ENCODE results near the gene ST8SIA4.

Gene ST8SIA4

DNA sequence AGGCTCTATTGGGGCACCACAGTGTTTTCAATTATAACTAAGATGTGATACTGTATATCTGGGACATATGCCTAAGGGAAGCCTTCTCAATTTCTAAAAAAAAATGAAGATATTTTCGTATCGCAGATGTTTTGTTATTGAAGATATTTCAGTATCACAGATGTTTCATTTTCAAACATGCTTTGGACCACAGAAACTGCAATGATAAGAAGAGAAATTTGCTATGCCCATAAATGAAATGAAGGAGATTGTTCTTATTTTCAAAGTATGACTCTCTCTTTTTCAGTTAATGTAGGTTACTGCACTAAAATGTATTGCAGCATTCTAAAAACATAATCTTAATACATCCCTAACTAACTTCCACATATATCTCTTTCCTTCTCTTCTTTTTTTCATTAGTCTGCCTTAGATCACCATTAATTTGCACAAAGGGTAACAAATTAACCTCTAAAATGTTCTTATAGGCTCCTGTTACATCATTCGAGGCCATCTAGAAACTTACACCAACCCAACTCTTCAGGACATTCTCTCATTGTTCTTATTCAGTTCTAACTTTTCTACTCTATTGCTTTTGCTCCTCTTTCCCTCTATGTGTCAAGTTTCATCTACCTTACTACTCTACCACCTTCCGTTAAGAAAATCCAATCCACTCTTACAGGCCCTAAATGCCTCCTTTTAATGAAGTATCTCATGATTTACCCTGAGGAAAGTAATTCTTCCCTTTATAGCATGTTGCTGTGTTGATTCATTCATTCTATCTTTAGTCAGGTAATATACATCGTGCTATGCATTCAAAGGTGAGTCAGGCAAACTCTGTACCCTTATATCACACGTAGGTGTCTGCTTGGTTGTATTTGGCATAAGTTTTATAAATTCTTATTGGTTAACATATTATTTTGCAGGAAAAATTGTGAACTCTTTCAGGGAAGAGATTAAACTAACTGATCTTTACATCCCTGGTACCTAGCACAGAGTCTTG is 70.5 kb downstream of the ST8SIA4 start:
- Histone ChIP-seq H3K4me1 (no peaks in the 10 kb centered on the region), H3K4me3 (no peak overlapping the region), H3K36me3 (replicated peaks) (no peaks in the 10 kb centered on the region), H3K27me3 (ENCODE audit: low read depth) (no peaks in the 10 kb centered on the region), H3K9me3 (no peaks in the 10 kb centered on the region)
- in situ Hi-C loops (cut with MboI; ENCODE audit: low sequenced_read_pairs): no loop called here
- DNase-seq (ENCODE audit: low spot score in 2 of 2): no peak

GRCh38 chr5:100828898-100829356 is 74.2 kb downstream of the ST8SIA4 start:
- Histone ChIP-seq H3K4me3 (no peak overlapping the region), H3K4me1 (peaks cover 4% of the 10 kb centered on the region), H3K9me3 (no peaks in the 10 kb centered on the region), H3K27me3 (ENCODE audit: low read depth) (no peaks in the 10 kb centered on the region), H3K36me3 (replicated peaks) (no peaks in the 10 kb centered on the region)
- in situ Hi-C loops (cut with MboI; ENCODE audit: low sequenced_read_pairs): no loop called here
- DNase-seq (ENCODE audit: low spot score in 2 of 2): no peak

DNA sequence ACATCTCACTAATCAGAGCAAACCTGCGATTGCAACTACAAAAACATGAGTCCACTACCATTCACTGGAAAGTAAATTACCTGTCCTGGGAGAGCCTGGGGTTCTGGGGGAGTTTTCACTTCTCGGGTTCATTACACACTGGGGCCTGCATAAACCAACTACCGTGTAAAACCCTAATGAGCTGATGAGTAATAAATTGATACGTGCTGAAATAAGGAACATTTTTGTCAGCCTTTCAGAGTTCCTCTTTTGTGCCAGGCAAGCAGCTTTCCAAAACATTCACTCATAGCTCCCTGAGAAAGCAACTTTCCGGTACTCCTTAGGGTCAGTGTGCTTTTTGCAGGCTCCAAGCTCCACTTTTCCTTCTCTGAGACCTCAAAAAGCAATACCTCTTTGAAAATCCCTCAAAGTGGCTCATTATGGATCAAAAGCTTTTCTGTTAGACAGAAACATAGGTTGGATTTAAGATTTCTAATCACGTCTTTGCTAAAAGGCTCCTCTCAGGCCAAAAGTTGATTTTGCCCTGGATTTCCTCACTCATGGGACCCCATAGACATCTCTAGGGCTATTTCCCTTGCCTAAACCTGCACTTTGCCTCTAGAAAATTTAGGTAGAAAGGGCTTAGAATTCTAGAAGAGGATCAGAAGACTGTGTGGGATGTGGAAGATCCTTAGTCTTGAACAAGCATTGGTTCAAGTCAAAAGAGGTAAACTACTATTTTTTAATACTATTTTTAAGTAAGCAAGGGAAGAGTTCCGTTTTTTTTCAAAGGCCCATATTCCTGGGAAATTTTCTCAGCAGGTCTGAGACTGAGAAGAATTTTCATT is 74.8 kb downstream of the ST8SIA4 start:
- Histone ChIP-seq H3K36me3 (replicated peaks) (no peaks in the 10 kb centered on the region), H3K4me3 (no peak overlapping the region), H3K9me3 (no peaks in the 10 kb centered on the region), H3K4me1 (peaks cover 9% of the 10 kb centered on the region), H3K27me3 (ENCODE audit: low read depth) (no peaks in the 10 kb centered on the region)
- in situ Hi-C loops (cut with MboI; ENCODE audit: low sequenced_read_pairs): no loop called here
- no peak for DNase-seq (ENCODE audit: low spot score in 2 of 2)

DNA sequence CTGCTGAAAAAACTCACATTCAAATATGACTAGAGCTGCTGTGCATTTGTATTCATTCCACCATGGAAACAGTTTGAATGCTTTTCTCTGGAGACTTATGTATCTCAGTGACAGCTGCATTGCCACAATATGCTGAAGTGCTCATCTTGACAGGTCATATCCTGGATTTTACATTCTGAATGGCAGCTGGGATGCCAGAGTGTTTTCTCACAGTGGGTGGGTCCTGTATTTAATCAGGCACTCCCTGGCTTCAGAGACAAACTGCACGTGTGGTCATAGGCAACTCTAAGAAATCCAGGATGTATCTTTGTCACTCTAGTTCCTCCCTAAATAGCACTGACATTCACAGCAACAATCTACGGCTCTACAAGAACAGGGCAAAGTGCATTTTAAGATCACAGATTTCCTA is 75.6 kb downstream of the ST8SIA4 start:
- Histone ChIP-seq H3K27me3 (ENCODE audit: low read depth) (no peaks in the 10 kb centered on the region), H3K9me3 (no peaks in the 10 kb centered on the region), H3K4me3 (no peak overlapping the region), H3K4me1 (peaks cover 12% of the 10 kb centered on the region), H3K36me3 (replicated peaks) (no peaks in the 10 kb centered on the region)
- no peak for DNase-seq (ENCODE audit: low spot score in 2 of 2)
- in situ Hi-C loops (cut with MboI; ENCODE audit: low sequenced_read_pairs): no loop called here

GRCh38 chr5:100826133-100826532 is 76.9 kb downstream of the ST8SIA4 start:
- H3K9me3 ChIP-seq: no peaks in the 10 kb centered on the region
- H3K27me3 ChIP-seq (ENCODE audit: low read depth): no peaks in the 10 kb centered on the region
- in situ Hi-C loops (cut with MboI; ENCODE audit: low sequenced_read_pairs): no loop called here
- peaks cover 12% of the 10 kb centered on the region for H3K4me1 ChIP-seq
- no peaks in the 10 kb centered on the region for H3K36me3 ChIP-seq (replicated peaks)
- no peak overlapping the region for H3K4me3 ChIP-seq
- DNase-seq (ENCODE audit: low spot score in 2 of 2): no peak

DNA sequence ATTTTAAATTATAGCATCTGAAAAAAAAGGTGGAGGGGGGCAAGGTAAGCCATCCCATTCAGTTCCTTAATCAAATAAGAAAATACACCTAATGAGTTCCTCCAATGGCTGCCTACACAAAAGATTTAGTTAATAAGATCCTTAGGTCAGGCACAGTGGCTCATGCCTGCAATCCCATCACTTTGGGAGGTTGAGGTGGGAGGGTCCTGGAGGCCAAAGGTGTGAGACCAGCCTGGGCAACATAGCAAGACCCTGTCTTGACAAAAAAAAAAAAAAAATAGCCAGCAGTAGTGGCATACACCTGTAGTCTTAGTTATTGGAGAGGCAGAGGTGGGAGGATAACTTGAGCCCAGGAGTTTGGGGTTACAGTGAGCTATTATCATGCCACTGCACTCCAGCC is 78.4 kb downstream of the ST8SIA4 start:
- no peak for DNase-seq (ENCODE audit: low spot score in 2 of 2)
- in situ Hi-C loops (cut with MboI; ENCODE audit: low sequenced_read_pairs): no loop called here
- H3K4me3 ChIP-seq: no peak overlapping the region
- no peaks in the 10 kb centered on the region for H3K9me3 ChIP-seq
- no peaks in the 10 kb centered on the region for H3K27me3 ChIP-seq (ENCODE audit: low read depth)
- peaks cover 12% of the 10 kb centered on the region for H3K4me1 ChIP-seq
- H3K36me3 ChIP-seq (replicated peaks): no peaks in the 10 kb centered on the region

GRCh38 chr5:100823812-100824211 is 79.3 kb downstream of the ST8SIA4 start:
- Histone ChIP-seq H3K36me3 (replicated peaks) (no peaks in the 10 kb centered on the region), H3K9me3 (no peaks in the 10 kb centered on the region), H3K4me3 (no peak overlapping the region), H3K4me1 (peaks cover 12% of the 10 kb centered on the region), H3K27me3 (ENCODE audit: low read depth) (no peaks in the 10 kb centered on the region)
- in situ Hi-C loops (cut with MboI; ENCODE audit: low sequenced_read_pairs): no loop called here
- peak in 1 of 2 experiments; percentile 87 for DNase-seq (ENCODE audit: low spot score in 2 of 2)

DNA sequence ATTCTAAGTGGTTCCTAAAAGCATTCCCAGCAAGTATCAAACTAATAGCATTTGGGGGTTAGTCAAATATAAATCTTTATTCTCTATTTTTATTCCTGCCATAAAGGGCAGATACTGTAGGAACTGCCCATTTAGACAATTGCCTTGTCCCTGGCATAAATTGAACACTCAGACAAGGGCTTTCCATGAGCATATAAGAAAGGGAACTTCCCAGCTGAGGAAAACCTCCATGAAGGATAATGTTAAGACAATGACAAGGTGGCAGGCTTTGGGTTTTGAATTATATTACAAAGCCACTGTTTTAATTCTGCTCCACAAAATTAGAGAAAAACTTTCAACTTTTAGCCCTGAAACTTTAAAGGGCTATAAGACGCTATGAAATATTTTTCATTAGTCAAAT is 81.3 kb downstream of the ST8SIA4 start:
- Histone ChIP-seq H3K4me3 (no peak overlapping the region), H3K4me1 (peaks cover 12% of the 10 kb centered on the region), H3K9me3 (no peaks in the 10 kb centered on the region), H3K27me3 (ENCODE audit: low read depth) (no peaks in the 10 kb centered on the region), H3K36me3 (replicated peaks) (no peaks in the 10 kb centered on the region)
- in situ Hi-C loops (cut with MboI; ENCODE audit: low sequenced_read_pairs): no loop called here
- DNase-seq (ENCODE audit: low spot score in 2 of 2): no peak

DNA sequence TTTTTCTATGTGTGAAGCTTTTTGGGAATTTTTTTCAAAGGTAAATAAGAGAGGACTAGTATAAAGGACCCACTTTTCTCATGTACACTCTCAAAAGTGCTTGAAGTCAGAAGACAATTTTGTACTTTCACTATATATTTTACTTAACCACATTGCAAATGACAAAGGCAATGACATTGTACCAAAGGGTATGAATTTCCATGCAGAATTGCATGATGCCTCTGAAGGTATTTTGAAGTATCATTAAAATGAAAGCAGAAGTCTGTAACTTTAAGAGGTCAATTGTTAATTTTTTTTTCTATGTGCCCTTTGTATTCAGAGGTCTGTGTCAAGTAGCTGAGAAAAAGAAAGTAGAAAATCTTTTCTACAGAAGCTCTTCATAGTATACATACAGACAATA is 84.7 kb downstream of the ST8SIA4 start:
- in situ Hi-C loops (cut with MboI; ENCODE audit: low sequenced_read_pairs): no loop called here
- DNase-seq (ENCODE audit: low spot score in 2 of 2): no peak
- no peaks in the 10 kb centered on the region for H3K9me3 ChIP-seq
- H3K36me3 ChIP-seq (replicated peaks): no peaks in the 10 kb centered on the region
- no peaks in the 10 kb centered on the region for H3K27me3 ChIP-seq (ENCODE audit: low read depth)
- peaks cover 4% of the 10 kb centered on the region for H3K4me1 ChIP-seq
- no peak overlapping the region for H3K4me3 ChIP-seq

- Histone ChIP-seq H3K27me3 (ENCODE audit: low read depth) (no peaks in the 10 kb centered on the region), H3K4me3 (no peak overlapping the region), H3K4me1 (peaks cover 14% of the 10 kb centered on the region), H3K9me3 (no peaks in the 10 kb centered on the region), H3K36me3 (replicated peaks) (no peaks in the 10 kb centered on the region)
- in situ Hi-C loops (cut with MboI; ENCODE audit: low sequenced_read_pairs): no loop called here
- no peak for DNase-seq (ENCODE audit: low spot score in 2 of 2)
These were observed 99.7 kb downstream of the ST8SIA4 start for GRCh38 chr5:100803397-100803796.

DNA sequence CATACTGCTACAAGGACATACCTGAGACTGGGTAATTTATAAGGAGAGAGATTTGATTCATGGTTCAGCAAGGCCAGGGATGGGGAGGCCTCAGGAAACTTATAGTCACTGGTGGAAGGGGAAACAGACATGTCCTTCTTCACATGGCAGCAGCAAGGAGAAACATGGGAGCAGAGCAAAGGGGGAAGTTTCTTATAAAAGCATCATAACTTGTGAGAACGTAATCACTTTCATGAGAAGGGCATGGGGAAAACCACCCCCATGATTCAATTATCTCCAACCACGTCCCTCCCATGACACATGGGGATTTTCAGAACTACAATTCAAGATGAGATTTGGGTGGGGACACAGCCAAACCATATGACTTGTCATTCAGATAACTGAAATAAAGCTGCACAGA is 100.9 kb downstream of the ST8SIA4 start:
- no peak for DNase-seq (ENCODE audit: low spot score in 2 of 2)
- in situ Hi-C loops (cut with MboI; ENCODE audit: low sequenced_read_pairs): no loop called here
- H3K4me3 ChIP-seq: no peak overlapping the region
- H3K27me3 ChIP-seq (ENCODE audit: low read depth): no peaks in the 10 kb centered on the region
- H3K36me3 ChIP-seq (replicated peaks): no peaks in the 10 kb centered on the region
- peaks cover 9% of the 10 kb centered on the region for H3K4me1 ChIP-seq
- H3K9me3 ChIP-seq: no peaks in the 10 kb centered on the region

- Histone ChIP-seq H3K9me3 (no peaks in the 10 kb centered on the region), H3K4me1 (no peaks in the 10 kb centered on the region), H3K27me3 (ENCODE audit: low read depth) (no peaks in the 10 kb centered on the region), H3K36me3 (replicated peaks) (no peaks in the 10 kb centered on the region), H3K4me3 (no peak overlapping the region)
- no peak for DNase-seq (ENCODE audit: low spot score in 2 of 2)
- in situ Hi-C loops (cut with MboI; ENCODE audit: low sequenced_read_pairs): no loop called here
These were observed 102.5 kb downstream of the ST8SIA4 start for GRCh38 chr5:100800562-100800961.

DNA sequence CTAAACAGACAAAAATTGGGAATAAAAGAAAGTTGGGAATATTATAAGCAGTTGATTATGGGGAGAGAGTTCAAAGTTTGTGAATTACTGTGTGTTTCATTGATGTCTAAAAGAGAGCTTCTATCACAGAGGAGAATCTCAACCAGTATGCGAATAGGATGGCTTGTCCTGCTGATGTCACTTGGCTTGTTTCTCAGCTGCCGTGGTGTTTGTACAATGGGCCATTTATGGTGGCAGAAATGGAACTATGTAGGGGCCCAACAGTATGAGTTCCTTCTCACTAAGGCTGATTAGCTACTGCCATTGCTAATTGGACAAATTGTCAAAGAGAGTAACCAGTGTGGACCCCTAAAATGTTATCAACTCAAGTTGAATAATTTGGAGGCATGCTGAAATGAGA is 103.9 kb downstream of the ST8SIA4 start:
- in situ Hi-C loops (cut with MboI; ENCODE audit: low sequenced_read_pairs): no loop called here
- Histone ChIP-seq H3K4me1 (no peaks in the 10 kb centered on the region), H3K27me3 (ENCODE audit: low read depth) (no peaks in the 10 kb centered on the region), H3K36me3 (replicated peaks) (no peaks in the 10 kb centered on the region), H3K4me3 (no peak overlapping the region), H3K9me3 (no peaks in the 10 kb centered on the region)
- no peak for DNase-seq (ENCODE audit: low spot score in 2 of 2)

DNA sequence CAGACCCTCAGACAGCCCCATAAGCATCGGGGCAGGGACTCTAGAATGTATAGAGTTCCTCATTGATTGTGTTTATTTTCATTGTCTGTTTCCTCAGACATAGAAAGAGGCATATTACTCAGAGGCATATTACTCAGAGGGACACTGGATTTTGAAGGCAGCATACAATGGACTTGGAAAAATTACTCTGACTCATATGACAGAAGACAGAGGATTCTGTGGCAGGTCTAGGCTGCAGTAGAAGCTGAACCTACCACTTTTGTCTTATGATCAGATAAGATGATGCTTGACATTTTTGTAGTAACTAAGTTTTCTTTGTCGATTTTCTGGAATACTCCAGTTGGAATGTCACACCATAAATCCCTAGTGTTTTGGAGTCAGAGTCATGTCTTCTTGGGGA is 105.2 kb downstream of the ST8SIA4 start:
- in situ Hi-C loops (cut with MboI; ENCODE audit: low sequenced_read_pairs): no loop called here
- no peak overlapping the region for H3K4me3 ChIP-seq
- H3K9me3 ChIP-seq: no peaks in the 10 kb centered on the region
- no peaks in the 10 kb centered on the region for H3K4me1 ChIP-seq
- DNase-seq (ENCODE audit: low spot score in 2 of 2): no peak
- H3K36me3 ChIP-seq (replicated peaks): no peaks in the 10 kb centered on the region
- H3K27me3 ChIP-seq (ENCODE audit: low read depth): no peaks in the 10 kb centered on the region

Data from HAP-1 (cell line).